GM23338 (cell line): Measurements from ENCODE around the gene ZC3H13. TPM values are rescaled to one million over a fixed set of nuclear protein-coding genes. Genes with fewer than 3 reads are reported as not detected.

Source experiments
- ATAC-seq: fragments of 200-7000 bp; cut with Tn5 transposase; 3 replicates; pipeline ENCODE4 v1.9.1; 2020
- DNase-seq: peaks from one replicate; pipeline ENCODE4 v3.0.0-alpha.2; 2015; ENCODE audit warnings: low spot score
- H2AFZ ChIP-seq: fragments of 200-600 bp; sonication (generic); 2 replicates; pipeline ENCODE4 v1.8.0; 2016; ENCODE audit warnings: antibody characterized with exemption, mild to moderate bottlenecking, moderate library complexity
- H3F3A ChIP-seq: fragments of 200-600 bp; sonication (generic); replicated peaks from 2 replicates; pipeline ENCODE4 v1.8.0; 2017; ENCODE audit warnings: antibody characterized with exemption, mixed run types, low read depth
- H3K27ac ChIP-seq: fragments of 200-600 bp; sonication (generic); 2 replicates; pipeline ENCODE4 v1.6.1; 2016; ENCODE audit warnings: low read depth
- H3K27me3 ChIP-seq: fragments of 200-600 bp; sonication (generic); 2 replicates; pipeline ENCODE4 v1.8.0; 2016; ENCODE audit warnings: mild to moderate bottlenecking, mixed run types, moderate library complexity; ENCODE audit not compliant: insufficient read depth
- H3K36me3 ChIP-seq: fragments of 200-600 bp; sonication (generic); 2 replicates; pipeline ENCODE4 v1.8.0; 2016; ENCODE audit warnings: mild to moderate bottlenecking; ENCODE audit not compliant: insufficient read depth
- H3K4me1 ChIP-seq: fragments of 200-600 bp; sonication (generic); 2 replicates; pipeline ENCODE4 v1.8.0; 2016; ENCODE audit warnings: mild to moderate bottlenecking, moderate library complexity; ENCODE audit not compliant: insufficient read depth
- H3K4me2 ChIP-seq: fragments of 200-600 bp; sonication (generic); 2 replicates; pipeline ENCODE4 v1.7.1; 2017; ENCODE audit warnings: mixed run types
- H3K4me3 ChIP-seq: fragments of 200-600 bp; sonication (generic); 2 replicates; pipeline ENCODE4 v1.6.1; 2016; ENCODE audit warnings: mixed run types
- H3K79me2 ChIP-seq: fragments of 200-600 bp; sonication (generic); replicated peaks from 2 replicates; pipeline ENCODE4 v1.8.0; 2017; ENCODE audit warnings: mild to moderate bottlenecking; ENCODE audit not compliant: insufficient read depth
- H3K9me2 ChIP-seq: fragments of 200-600 bp; sonication (generic); 2 replicates; pipeline ENCODE4 v1.8.0; 2017; ENCODE audit not compliant: insufficient read depth
- H4K20me1 ChIP-seq: fragments of 200-600 bp; sonication (generic); replicated peaks from 2 replicates; pipeline ENCODE4 v1.8.0; 2017; ENCODE audit warnings: mild to moderate bottlenecking; ENCODE audit not compliant: insufficient read depth
- H3K27ac Mint-ChIP-seq: 2 replicates; pipeline ENCODE4 v1.8.0; 2020; ENCODE audit warnings: inconsistent platforms, mild to moderate bottlenecking, moderate library complexity, mixed read lengths
- H3K27me3 Mint-ChIP-seq: 3 replicates; pipeline ENCODE4 v1.8.0; 2022; ENCODE audit warnings: low read depth, mild to moderate bottlenecking, moderate library complexity, mixed read lengths, inconsistent platforms; ENCODE audit not compliant: insufficient read depth, poor library complexity
- H3K36me3 Mint-ChIP-seq: 3 replicates; pipeline ENCODE4 v1.8.0; 2021; ENCODE audit warnings: low read depth, mild to moderate bottlenecking, inconsistent platforms, moderate library complexity, mixed read lengths
- H3K4me1 Mint-ChIP-seq: 3 replicates; pipeline ENCODE4 v1.8.0; 2020; ENCODE audit warnings: mild to moderate bottlenecking, inconsistent platforms, mixed read lengths
- H3K4me3 Mint-ChIP-seq: 3 replicates; pipeline ENCODE4 v1.8.0; 2021; ENCODE audit warnings: moderate library complexity, mild to moderate bottlenecking, inconsistent platforms, mixed read lengths
- H3K9me3 Mint-ChIP-seq: 3 replicates; pipeline ENCODE4 v1.8.0; 2020; ENCODE audit warnings: moderate library complexity, mild to moderate bottlenecking, inconsistent platforms, mixed read lengths
- CREB1 ChIP-seq: fragments of 250-450 bp; sonication (Bioruptor Pico); IDR thresholded peaks from 2 replicates; pipeline ENCODE4 v1.5.0; 2020; ENCODE audit warnings: low read depth, mild to moderate bottlenecking, moderate library complexity
- NANOG ChIP-seq: IDR thresholded peaks from 2 replicates; pipeline ENCODE4 v1.6.1; 2016; ENCODE audit warnings: antibody characterized with exemption, borderline replicate concordance
- POLR2AphosphoS5 ChIP-seq: IDR thresholded peaks from 2 replicates; pipeline ENCODE4 v1.6.1; 2016; ENCODE audit warnings: antibody characterized with exemption, low read depth
- ZNF114 ChIP-seq: fragments of 250-450 bp; sonication (Bioruptor Pico); IDR thresholded peaks from 2 replicates; pipeline ENCODE4 v1.5.0; 2020; ENCODE audit warnings: mild to moderate bottlenecking, moderate library complexity
- polyA plus RNA-seq: library from polyadenylated mRNA; unstranded; fragments of >200 nt; fragmentation: Nextera tagmentation; extraction: Ambion mirVana; gene quantifications from 2 replicates; pipeline ENCODE4 v1.2.1, GENCODE V29; 2016
- total RNA-seq: library from RNA; depleted of rRNA; stranded (reverse); fragments of >200 nt; shearing (Covaris generic); gene quantifications from 2 replicates; pipeline ENCODE4 v1.2.3, GENCODE V29; 2014
- TF ChIP-seq, protein P1 (sequence below): fragments of 250-450 bp; sonication (Bioruptor Pico); IDR thresholded peaks from 2 replicates; pipeline ENCODE4 v1.5.0; 2020; ENCODE audit warnings: mild to moderate bottlenecking, moderate library complexity
- TF ChIP-seq, protein P2 (sequence below): IDR thresholded peaks from 2 replicates; pipeline ENCODE4 v1.6.1; 2016; ENCODE audit warnings: antibody characterized with exemption

ZC3H13 gene
- total and polyA plus RNA-seq, 2 experiments from 2014 or later = 39.6 to 125 TPM

DNA sequence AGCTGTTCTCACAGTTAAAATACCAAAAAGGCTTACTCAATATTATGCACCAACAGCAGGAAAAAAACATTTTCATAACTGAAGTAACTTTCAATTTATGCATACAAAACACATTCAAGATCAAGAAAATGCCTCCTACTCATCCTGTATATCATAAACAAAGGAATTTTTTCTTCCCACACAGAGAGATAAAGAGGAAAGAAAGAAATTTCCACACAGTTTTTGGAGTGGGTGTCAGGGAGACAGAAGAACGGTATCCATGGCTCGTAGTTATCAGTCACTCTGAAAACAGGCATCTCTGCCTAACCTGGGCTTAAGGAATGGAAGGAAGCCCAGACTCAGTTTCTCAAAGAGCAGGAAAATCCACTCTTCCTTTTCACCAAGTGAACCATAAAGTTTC lies 108.6 kb downstream of the ZC3H13 start (continued):
- TF ChIP-seq, protein P1, sequence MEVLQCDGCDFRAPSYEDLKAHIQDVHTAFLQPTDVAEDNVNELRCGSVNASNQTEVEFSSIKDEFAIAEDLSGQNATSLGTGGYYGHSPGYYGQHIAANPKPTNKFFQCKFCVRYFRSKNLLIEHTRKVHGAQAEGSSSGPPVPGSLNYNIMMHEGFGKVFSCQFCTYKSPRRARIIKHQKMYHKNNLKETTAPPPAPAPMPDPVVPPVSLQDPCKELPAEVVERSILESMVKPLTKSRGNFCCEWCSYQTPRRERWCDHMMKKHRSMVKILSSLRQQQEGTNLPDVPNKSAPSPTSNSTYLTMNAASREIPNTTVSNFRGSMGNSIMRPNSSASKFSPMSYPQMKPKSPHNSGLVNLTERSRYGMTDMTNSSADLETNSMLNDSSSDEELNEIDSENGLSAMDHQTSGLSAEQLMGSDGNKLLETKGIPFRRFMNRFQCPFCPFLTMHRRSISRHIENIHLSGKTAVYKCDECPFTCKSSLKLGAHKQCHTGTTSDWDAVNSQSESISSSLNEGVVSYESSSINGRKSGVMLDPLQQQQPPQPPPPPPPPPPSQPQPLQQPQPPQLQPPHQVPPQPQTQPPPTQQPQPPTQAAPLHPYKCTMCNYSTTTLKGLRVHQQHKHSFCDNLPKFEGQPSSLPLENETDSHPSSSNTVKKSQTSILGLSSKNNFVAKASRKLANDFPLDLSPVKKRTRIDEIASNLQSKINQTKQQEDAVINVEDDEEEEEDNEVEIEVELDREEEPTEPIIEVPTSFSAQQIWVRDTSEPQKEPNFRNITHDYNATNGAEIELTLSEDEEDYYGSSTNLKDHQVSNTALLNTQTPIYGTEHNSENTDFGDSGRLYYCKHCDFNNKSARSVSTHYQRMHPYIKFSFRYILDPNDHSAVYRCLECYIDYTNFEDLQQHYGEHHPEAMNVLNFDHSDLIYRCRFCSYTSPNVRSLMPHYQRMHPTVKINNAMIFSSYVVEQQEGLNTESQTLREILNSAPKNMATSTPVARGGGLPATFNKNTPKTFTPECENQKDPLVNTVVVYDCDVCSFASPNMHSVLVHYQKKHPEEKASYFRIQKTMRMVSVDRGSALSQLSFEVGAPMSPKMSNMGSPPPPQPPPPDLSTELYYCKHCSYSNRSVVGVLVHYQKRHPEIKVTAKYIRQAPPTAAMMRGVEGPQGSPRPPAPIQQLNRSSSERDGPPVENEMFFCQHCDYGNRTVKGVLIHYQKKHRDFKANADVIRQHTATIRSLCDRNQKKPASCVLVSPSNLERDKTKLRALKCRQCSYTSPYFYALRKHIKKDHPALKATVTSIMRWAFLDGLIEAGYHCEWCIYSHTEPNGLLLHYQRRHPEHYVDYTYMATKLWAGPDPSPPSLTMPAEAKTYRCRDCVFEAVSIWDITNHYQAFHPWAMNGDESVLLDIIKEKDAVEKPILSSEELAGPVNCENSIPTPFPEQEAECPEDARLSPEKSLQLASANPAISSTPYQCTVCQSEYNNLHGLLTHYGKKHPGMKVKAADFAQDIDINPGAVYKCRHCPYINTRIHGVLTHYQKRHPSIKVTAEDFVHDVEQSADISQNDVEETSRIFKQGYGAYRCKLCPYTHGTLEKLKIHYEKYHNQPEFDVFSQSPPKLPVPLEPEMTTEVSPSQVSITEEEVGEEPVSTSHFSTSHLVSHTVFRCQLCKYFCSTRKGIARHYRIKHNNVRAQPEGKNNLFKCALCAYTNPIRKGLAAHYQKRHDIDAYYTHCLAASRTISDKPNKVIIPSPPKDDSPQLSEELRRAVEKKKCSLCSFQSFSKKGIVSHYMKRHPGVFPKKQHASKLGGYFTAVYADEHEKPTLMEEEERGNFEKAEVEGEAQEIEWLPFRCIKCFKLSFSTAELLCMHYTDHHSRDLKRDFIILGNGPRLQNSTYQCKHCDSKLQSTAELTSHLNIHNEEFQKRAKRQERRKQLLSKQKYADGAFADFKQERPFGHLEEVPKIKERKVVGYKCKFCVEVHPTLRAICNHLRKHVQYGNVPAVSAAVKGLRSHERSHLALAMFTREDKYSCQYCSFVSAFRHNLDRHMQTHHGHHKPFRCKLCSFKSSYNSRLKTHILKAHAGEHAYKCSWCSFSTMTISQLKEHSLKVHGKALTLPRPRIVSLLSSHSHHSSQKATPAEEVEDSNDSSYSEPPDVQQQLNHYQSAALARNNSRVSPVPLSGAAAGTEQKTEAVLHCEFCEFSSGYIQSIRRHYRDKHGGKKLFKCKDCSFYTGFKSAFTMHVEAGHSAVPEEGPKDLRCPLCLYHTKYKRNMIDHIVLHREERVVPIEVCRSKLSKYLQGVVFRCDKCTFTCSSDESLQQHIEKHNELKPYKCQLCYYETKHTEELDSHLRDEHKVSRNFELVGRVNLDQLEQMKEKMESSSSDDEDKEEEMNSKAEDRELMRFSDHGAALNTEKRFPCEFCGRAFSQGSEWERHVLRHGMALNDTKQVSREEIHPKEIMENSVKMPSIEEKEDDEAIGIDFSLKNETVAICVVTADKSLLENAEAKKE = no peak

DNA sequence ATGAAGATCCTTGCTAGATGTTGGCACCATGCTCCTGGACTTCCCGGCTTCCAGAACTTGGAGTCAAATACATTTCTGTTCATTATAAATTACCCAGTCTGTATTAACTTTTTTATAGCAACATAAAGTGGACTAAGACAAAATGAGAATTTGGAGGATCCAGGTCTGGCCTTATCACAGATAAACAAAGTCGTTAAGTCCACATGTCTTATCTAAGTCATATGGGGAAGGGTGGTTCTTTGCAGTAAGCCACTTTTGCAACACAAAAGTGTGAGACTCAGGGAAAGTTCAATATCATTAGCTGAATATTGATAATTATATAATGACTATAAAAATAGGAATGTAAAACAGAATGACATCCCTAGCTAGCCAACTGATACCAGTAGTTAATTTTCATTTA lies 109.4 kb downstream of the ZC3H13 start:
- no peaks in the 10 kb centered on the region for H3F3A ChIP-seq
- Mint-ChIP-seq H3K4me3 (no peak overlapping the region), H3K27ac (no peak overlapping the region), H3K36me3 (no peaks in the 10 kb centered on the region), H3K9me3 (no peaks in the 10 kb centered on the region), H3K4me1 (no peaks in the 10 kb centered on the region), H3K27me3 (peaks cover 1% of the 10 kb centered on the region)
- ATAC-seq (no peak), DNase-seq (no peak)
- H3K4me2 ChIP-seq = no peak overlapping the region
- no peaks in the 10 kb centered on the region for H4K20me1 ChIP-seq
- H2AFZ ChIP-seq = no peak overlapping the region
- H3K36me3 ChIP-seq = no peaks in the 10 kb centered on the region
- no peak overlapping the region for H3K4me3 ChIP-seq
- H3K27me3 ChIP-seq = no peaks in the 10 kb centered on the region
- no peak overlapping the region for H3K27ac ChIP-seq
- H3K79me2 ChIP-seq = no peaks in the 10 kb centered on the region
- no peaks in the 10 kb centered on the region for H3K4me1 ChIP-seq
- H3K9me2 ChIP-seq = no peaks in the 10 kb centered on the region
- TF ChIP-seq ZNF114 = no peak
- TF ChIP-seq, protein P1 = no peak
- no peak for TF ChIP-seq NANOG
- TF ChIP-seq CREB1 = no peak
- TF ChIP-seq POLR2AphosphoS5 = no peak
- TF ChIP-seq, protein P2, sequence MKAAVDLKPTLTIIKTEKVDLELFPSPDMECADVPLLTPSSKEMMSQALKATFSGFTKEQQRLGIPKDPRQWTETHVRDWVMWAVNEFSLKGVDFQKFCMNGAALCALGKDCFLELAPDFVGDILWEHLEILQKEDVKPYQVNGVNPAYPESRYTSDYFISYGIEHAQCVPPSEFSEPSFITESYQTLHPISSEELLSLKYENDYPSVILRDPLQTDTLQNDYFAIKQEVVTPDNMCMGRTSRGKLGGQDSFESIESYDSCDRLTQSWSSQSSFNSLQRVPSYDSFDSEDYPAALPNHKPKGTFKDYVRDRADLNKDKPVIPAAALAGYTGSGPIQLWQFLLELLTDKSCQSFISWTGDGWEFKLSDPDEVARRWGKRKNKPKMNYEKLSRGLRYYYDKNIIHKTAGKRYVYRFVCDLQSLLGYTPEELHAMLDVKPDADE = no peak
